ENCODE results near the gene CLSTN2. TPM values are rescaled to one million over a fixed set of nuclear protein-coding genes. Genes with fewer than 3 reads are reported as not detected.

Gene CLSTN2
- total RNA-seq, 1 experiment from 2014 or later = 0.07 TPM

DNA sequence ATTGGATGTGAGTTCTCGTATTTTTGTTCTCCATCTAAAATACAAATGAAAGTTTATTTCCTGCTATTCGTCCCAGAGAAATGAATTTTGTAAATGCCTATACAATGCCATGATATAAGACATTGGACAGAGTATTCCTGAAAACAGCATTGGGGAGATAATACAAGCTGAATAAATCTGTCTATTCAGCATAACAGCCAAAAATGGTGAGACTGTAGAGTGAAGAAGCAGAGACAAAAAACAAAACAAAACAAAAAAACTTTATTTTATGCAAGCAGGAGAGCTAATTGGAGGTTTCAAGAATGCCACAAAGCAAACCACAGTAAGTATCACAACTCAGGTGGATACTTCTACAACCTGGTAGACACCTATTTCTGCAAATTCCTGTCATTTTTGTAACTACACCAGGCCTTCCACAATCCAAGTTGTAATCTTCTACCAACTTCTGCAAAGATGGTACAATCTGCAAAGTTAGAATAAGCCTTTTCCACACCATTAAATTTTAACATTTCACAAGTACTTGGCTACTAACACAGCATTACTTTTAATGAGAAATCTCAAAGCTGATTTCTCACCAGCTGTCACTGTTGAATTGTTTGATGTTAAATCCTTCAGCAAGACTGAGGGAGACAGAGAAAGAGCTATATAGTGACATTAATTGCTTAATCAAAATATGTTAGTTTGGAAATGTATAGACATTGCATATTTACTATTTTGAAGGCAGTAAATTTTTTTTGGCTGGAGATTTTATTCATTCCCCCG lies 163.1 kb downstream of the CLSTN2 start:
- intact Hi-C loops (cut with micrococcal nuclease; ENCODE audit: unreplicated experiment) = no loop called here
- CTCF ChIA-PET = interaction anchor here (0.5 kb wide), 1 partner anchor 160 kb away, joined by 4 read pairs; no protein-coding TSS in a partner anchor
- no peak overlapping the region for H3K4me3 Mint-ChIP-seq (ENCODE audit: low read depth, unreplicated experiment)
- H3K36me3 Mint-ChIP-seq (ENCODE audit: insufficient read depth, unreplicated experiment) = no peaks in the 10 kb centered on the region
- H3K27ac Mint-ChIP-seq (ENCODE audit: unreplicated experiment) = no peak overlapping the region
- H3K27me3 Mint-ChIP-seq (ENCODE audit: unreplicated experiment) = peaks cover 32% of the 10 kb centered on the region
- no peaks in the 10 kb centered on the region for H3K4me1 Mint-ChIP-seq (ENCODE audit: low read depth, unreplicated experiment)
- no TSS peak for BruUV-seq (replicated peaks)
- TF ChIP-seq CTCF (IDR thresholded peaks at IDR 0.05; ENCODE audit: unreplicated experiment) = no peak
- H3K9me3 Mint-ChIP-seq (ENCODE audit: low read depth, unreplicated experiment) = peaks cover 6% of the 10 kb centered on the region
- DNase-seq = no peak

- CTCF ChIA-PET = no interaction called here
Measured at GRCh38 chr3:140100479-140100878, 165.5 kb downstream of the CLSTN2 start.

GRCh38 chr3:140103166-140103565 lies 168.2 kb downstream of the CLSTN2 start:
- no peak overlapping the region for H3K4me3 Mint-ChIP-seq (ENCODE audit: low read depth, unreplicated experiment)
- CTCF ChIA-PET = no interaction called here
- no peak overlapping the region for H3K27ac Mint-ChIP-seq (ENCODE audit: unreplicated experiment)
- intact Hi-C loops (cut with micrococcal nuclease; ENCODE audit: unreplicated experiment) = no loop called here
- BruUV-seq (replicated peaks) = no TSS peak
- H3K4me1 Mint-ChIP-seq (ENCODE audit: low read depth, unreplicated experiment) = no peaks in the 10 kb centered on the region
- H3K9me3 Mint-ChIP-seq (ENCODE audit: low read depth, unreplicated experiment) = peaks cover 3% of the 10 kb centered on the region
- H3K27me3 Mint-ChIP-seq (ENCODE audit: unreplicated experiment) = peaks cover 8% of the 10 kb centered on the region
- DNase-seq = no peak
- H3K36me3 Mint-ChIP-seq (ENCODE audit: insufficient read depth, unreplicated experiment) = no peaks in the 10 kb centered on the region
- TF ChIP-seq CTCF (IDR thresholded peaks at IDR 0.05; ENCODE audit: unreplicated experiment) = no peak

More at GRCh38 chr3:140100479-140100878, 165.5 kb downstream of the CLSTN2 start:
- Mint-ChIP-seq H3K4me1 (ENCODE audit: low read depth, unreplicated experiment) (no peaks in the 10 kb centered on the region), H3K4me3 (ENCODE audit: low read depth, unreplicated experiment) (no peak overlapping the region), H3K9me3 (ENCODE audit: low read depth, unreplicated experiment) (peaks cover 6% of the 10 kb centered on the region), H3K27me3 (ENCODE audit: unreplicated experiment) (peaks cover 26% of the 10 kb centered on the region), H3K27ac (ENCODE audit: unreplicated experiment) (no peak overlapping the region), H3K36me3 (ENCODE audit: insufficient read depth, unreplicated experiment) (no peaks in the 10 kb centered on the region)
- no peak for DNase-seq
- no peak for TF ChIP-seq CTCF (IDR thresholded peaks at IDR 0.05; ENCODE audit: unreplicated experiment)
- intact Hi-C loops (cut with micrococcal nuclease; ENCODE audit: unreplicated experiment) = no loop called here
- BruUV-seq (replicated peaks) = no TSS peak

DNA sequence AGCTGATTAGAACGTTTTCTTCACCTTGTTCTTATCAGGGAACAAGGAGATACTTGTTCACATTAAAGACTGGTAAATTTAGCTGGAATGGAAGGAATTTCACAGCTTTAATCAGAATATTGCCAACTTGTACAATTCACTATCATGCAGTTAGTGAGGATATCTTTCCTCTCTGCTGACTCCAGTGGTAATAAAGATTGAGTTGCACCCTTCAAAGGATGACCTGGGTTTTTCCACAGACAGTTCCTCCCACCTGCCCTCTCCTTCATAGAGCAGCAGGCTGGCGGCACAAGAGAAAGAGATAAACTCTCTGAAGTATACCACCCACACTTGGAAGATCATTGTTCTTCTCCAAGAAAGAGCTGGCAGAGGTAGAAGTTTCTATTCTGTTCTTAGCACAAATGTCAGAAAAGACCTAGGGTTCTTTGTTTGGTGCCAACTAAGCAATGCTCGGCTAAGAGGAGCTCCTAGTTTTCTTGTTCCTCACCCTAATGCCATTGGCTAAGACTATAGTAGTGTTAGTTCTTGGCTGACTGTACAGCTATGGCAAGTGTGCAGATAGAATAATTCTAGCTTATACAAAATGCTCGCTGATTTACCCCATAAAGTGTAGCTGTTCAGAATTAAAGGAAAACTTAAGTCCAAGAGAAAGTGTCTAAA lies 169.1 kb downstream of the CLSTN2 start:
- Mint-ChIP-seq H3K4me1 (ENCODE audit: low read depth, unreplicated experiment) (no peaks in the 10 kb centered on the region), H3K27ac (ENCODE audit: unreplicated experiment) (no peak overlapping the region), H3K27me3 (ENCODE audit: unreplicated experiment) (peaks cover 12% of the 10 kb centered on the region), H3K4me3 (ENCODE audit: low read depth, unreplicated experiment) (no peak overlapping the region), H3K36me3 (ENCODE audit: insufficient read depth, unreplicated experiment) (no peaks in the 10 kb centered on the region), H3K9me3 (ENCODE audit: low read depth, unreplicated experiment) (peaks cover 3% of the 10 kb centered on the region)
- CTCF ChIA-PET = interaction anchor here (0.5 kb wide), 1 partner anchor 449 kb away, joined by 3 read pairs; no protein-coding TSS in a partner anchor
- no TSS peak for BruUV-seq (replicated peaks)
- DNase-seq = no peak
- intact Hi-C loops (cut with micrococcal nuclease; ENCODE audit: unreplicated experiment) = no loop called here
- no peak for TF ChIP-seq CTCF (IDR thresholded peaks at IDR 0.05; ENCODE audit: unreplicated experiment)
